Stimulated activated CD8-positive, alpha-beta memory T cell treated with anti-CD3 and anti-CD28 coated beads, Interleukin-2, amount 100 ng/mL, for 48 hours (primary cell): ENCODE results near the gene TNXB.
"Not testable (repeated sequence)": the region's sequence is repeated elsewhere in the genome, so short reads cannot be mapped to it uniquely, and the experiment has no call there.

Source experiments
- DNase-seq, 2 donors: peaks; one replicate each; pipeline ENCODE4 v3.0.0-alpha.2; 2020; ENCODE audit warnings: low read depth in 2 of 2

The TNXB gene

DNA sequence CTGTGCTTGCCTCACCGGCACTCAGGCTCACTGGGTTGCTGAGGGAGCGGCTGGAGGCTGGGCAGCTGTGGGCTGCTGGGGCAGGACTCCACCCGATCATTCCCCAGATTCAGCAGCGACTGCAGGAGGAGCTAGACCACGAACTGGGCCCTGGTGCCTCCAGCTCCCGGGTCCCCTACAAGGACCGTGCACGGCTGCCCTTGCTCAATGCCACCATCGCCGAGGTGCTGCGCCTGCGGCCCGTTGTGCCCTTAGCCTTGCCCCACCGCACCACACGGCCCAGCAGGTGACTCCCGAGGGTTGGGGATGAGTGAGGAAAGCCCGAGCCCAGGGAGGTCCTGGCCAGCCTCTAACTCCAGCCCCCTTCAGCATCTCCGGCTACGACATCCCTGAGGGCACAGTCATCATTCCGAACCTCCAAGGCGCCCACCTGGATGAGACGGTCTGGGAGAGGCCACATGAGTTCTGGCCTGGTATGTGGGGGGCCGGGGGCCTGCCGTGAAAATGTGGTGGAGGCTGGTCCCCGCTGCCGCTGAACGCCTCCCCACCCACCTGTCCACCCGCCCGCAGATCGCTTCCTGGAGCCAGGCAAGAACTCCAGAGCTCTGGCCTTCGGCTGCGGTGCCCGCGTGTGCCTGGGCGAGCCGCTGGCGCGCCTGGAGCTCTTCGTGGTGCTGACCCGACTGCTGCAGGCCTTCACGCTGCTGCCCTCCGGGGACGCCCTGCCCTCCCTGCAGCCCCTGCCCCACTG lies 68.7 kb downstream of the TNXB start:
- DNase-seq, result not testable (repeated sequence)

DNA sequence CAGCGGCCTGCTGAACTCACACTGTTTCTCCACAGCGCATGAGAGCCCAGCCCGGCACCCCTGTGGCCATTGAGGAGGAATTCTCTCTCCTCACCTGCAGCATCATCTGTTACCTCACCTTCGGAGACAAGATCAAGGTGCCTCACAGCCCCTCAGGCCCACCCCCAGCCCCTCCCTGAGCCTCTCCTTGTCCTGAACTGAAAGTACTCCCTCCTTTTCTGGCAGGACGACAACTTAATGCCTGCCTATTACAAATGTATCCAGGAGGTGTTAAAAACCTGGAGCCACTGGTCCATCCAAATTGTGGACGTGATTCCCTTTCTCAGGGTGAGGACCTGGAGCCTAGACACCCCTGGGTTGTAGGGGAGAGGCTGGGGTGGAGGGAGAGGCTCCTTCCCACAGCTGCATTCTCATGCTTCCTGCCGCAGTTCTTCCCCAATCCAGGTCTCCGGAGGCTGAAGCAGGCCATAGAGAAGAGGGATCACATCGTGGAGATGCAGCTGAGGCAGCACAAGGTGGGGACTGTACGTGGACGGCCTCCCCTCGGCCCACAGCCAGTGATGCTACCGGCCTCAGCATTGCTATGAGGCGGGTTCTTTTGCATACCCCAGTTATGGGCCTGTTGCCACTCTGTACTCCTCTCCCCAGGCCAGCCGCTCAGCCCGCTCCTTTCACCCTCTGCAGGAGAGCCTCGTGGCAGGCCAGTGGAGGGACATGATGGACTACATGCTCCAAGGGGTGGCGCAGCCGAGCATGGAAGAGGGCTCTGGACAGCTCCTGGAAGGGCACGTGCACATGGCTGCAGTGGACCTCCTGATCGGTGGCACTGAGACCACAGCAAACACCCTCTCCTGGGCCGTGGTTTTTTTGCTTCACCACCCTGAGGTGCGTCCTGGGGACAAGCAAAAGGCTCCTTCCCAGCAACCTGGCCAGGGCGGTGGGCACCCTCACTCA lies 69.5 kb downstream of the TNXB start:
- DNase-seq, result not testable (repeated sequence)

DNA sequence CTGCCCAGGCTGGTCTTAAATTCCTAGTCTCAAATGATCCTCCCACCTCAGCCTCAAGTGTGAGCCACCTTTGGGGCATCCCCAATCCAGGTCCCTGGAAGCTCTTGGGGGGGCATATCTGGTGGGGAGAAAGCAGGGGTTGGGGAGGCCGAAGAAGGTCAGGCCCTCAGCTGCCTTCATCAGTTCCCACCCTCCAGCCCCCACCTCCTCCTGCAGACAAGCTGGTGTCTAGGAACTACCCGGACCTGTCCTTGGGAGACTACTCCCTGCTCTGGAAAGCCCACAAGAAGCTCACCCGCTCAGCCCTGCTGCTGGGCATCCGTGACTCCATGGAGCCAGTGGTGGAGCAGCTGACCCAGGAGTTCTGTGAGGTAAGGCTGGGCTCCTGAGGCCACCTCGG lies 70.3 kb downstream of the TNXB start:
- DNase-seq, result not testable (repeated sequence)

DNA sequence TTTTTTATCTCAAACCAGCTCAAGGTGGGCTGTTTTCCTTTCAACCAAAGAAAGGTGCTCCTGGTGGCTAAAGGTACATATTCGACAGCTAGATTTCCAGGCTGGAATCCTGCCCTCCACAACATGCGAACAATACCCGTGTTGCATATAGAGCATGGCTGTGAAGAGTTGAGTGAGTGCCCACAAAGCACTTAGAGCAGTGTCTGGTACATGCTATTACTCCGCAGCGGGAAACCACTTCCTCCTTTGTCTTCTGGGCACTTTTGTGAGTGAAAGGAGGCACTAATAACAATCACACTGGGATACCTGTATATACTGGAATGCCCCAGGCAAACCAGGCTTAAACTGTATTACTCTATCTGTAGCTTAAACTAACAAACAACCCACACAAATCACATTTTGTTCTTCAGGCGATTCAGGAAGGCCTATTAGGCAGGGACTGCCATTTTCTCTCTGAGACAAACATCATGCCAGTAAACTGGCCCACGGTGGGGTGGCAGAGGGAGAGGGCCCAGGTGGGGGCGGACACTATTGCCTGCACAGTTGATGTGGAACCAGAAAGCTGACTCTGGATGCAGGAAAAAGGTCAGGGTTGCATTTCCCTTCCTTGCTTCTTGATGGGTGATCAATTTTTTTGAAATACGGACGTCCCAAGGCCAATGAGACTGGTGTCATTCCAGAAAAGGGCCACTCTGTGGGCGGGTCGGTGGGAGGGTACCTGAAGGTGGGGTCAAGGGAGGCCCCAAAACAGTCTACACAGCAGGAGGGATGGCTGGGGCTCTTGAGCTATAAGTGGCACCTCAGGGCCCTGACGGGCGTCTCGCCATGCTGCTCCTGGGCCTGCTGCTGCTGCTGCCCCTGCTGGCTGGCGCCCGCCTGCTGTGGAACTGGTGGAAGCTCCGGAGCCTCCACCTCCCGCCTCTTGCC lies 71.3 kb downstream of the TNXB start, which contains the start of gene CYP21A2:
Gene CYP21A2 (plus strand): TSS at position 818 of the 927 bp plus-strand sequence. CDS start 8 bp downstream, at position 826.
- DNase-seq, result not testable (repeated sequence)

DNA sequence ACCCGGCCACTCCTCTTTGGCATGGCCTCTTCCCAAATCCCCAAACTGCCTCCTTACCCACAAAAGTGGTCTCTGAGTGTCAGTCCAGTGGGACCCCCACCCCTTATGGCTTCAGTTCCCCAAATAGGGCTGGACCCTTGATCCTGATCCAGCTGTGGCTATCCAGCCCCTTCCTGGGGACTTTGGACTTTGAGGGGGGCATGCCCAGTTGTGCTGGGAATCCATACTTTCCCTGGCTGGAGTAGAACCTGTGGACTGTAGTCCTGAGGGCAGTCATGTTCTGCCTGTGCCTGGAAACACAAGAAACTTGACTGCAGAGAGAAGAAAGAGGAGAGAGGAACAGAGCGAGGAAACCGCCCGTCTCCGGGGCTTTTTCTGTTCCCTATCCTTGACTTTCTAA lies 72.0 kb downstream of the TNXB start:
- not testable (repeated sequence) for DNase-seq

DNA sequence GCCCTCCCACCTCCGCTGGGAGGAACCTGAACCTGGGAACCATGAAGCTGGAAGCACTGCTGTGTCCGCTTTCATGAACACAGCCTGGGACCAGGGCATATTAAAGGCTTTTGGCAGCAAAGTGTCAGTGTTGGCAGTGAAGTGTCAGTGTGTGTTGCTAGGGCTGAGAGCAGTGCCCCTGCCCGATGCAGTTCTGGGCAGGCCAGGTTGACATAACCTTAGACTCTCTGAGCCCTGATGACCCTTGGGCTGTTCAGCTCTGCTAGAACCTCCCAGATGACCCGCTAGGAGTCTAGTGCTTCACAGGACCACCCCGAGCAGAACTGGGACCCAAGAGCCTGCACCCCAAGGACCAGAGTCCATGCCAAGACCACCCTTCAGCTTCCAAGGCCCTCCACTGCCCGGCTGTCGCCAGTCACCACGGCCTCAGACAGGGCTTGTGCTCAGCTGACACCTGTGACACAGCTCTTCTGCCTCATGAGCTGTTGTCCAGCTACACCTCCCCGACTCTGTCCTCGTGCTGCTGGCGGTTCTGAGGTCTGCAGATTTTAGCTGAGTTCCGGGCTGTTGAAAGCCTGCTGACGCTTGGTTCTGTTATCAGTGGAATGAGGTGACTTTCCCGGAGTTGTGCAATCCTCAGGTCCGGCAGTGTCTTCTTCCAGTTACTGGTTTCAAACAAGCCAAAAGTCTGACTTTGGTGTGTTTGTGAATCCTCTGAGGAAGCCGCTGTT lies 73.7 kb downstream of the TNXB start:
- DNase-seq, result not testable (repeated sequence)

DNA sequence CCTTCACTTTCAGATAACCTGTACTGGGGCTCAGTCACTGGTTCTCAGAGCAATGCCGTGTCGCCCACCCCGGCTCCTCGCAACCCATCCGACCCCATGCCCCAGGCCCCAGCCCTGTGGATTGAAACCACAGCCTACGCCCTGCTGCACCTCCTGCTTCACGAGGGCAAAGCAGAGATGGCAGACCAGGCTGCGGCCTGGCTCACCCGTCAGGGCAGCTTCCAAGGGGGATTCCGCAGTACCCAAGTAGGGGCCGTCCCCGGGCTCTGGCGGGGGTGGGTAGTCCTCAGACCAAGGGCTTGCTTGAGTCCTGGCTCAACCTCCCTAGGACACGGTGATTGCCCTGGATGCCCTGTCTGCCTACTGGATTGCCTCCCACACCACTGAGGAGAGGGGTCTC lies 79.6 kb downstream of the TNXB start:
- not testable (repeated sequence) for DNase-seq

DNA sequence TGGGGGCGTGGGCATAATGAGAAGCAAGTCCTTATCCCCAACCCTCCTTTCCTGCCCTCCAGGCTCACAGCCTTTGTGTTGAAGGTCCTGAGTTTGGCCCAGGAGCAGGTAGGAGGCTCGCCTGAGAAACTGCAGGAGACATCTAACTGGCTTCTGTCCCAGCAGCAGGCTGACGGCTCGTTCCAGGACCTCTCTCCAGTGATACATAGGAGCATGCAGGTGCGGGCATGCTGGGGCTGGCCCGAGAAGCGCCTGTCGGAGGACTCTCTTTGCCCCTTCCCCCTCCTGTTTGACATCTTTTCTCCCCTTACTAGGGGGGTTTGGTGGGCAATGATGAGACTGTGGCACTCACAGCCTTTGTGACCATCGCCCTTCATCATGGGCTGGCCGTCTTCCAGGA lies 80.5 kb downstream of the TNXB start:
- DNase-seq, result not testable (repeated sequence)

DNA sequence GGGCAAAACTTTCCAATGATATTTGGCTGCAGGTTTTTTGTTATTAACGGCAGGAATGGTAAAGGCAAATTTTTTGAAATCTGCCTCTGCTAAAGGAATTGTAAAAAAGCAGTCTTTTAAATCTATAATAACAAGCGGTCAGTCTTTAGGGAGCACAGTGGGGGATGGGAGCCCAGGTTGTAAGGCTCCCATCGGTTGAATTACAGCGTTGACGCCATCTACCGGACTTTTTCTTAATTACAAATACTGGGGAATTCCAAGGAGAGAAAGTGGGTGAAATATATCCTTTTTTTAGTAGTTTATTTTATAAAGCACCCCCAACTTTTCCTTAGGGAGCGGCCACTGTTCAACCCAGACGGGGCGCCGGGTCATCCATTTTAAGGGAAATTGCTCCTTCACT lies 87.0 kb downstream of the TNXB start:
- not testable (repeated sequence) for DNase-seq

DNA sequence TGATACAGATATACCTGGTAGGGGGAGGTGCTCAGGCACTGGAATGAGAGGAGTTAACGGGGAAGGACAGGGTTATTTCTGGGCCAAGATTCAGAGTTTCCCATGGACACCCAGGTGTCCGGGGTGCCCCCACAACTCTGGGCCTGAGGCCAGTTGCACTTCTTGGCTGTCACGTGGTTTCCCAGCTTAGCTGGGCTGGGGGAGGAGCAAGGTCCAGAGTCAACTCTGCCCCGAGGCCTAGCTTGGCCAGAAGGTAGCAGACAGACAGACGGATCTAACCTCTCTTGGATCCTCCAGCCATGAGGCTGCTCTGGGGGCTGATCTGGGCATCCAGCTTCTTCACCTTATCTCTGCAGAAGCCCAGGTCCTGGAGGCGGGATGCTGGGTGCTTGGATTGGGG lies 94.6 kb downstream of the TNXB start, which contains the start of gene C4B:
Gene C4B (plus strand): TSS at position 249 of the 400 bp plus-strand sequence. CDS start 51 bp downstream, at position 300.
- not testable (repeated sequence) for DNase-seq

DNA sequence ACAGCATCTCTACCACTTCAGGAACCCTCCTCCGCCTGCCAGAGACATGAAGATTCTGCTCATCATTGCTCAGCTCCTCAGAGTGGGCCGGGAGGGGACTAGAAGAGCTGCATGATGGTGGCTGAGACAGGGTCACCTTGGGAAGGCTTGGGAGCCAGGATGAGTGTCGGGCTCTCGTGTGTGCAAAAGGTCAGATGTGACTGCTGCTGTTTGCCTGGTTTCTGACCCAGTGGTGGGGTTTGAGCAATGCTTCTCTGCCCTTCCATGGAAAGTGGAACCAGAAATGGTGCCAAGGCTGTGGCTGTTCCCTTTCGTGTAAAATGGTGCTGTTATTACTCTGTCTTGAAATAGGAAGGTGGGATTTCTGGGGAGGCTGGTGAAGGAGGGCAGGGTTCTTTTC lies 95.4 kb downstream of the TNXB start:
- not testable (repeated sequence) for DNase-seq

DNA sequence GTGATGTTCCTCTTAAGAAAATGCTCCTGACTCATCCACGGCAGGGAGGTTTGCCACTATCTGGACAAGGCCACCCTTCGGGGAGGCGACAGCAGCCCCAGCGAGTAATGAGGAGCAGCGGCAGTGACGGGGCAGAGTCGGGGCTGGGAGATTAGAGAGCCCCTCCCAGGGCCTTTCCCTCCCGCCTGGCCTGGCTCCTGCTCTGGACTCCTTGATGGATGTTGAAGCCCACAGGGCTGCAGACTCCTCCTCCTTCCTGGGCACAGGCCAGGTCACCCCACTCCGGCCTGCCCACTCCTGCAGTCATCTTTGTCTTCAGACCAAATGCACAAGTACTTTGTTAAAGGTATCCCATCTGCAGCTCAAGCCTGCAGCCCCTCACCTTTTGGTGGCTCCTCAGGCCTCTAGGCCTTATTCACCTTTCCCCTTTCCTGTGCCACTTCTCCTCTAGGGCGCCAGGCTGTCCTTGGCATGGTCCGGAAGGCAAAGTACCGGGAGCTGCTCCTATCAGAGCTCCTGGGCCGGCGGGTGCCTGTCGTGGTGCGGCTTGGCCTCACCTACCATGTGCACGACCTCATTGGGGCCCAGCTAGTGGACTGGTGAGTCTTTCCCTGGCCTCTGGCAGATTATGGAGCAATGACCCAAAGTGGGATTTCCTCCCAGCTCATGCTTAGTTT lies 96.1 kb downstream of the TNXB start:
- DNase-seq, result not testable (repeated sequence)

DNA sequence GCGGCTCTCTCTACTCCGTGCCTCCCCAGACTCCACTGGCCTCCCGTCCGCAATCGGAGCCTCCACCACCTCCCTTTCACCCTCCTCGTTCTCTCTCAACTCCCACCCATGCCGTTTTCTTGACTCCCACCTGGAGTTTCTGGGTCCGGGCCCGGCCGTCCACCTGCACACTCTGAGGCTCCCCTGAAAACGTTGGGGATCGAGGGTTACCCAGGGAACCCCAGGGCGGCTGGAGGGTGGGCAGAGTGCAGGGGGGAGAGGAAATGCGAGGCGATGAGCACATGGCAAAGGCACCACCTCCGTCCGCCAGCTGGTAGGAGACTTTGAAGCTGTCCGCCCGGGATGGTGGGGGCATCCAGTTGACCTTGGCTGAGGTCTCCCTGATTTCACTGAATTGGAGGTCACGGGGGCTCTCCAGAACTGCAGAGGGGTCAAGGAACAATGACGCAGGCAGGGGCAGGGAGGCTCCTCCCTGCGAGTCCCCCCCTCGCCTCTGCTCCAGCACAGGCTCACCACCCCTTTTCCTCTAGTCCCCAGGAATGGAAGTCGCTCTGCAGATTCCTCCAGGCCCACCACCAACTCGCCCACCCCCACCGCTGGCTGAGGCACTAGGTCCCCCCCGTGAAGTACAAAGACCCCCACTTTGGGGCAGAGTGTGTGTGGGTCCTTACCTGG lies 98.1 kb downstream of the TNXB start:
- DNase-seq, result not testable (repeated sequence)

DNA sequence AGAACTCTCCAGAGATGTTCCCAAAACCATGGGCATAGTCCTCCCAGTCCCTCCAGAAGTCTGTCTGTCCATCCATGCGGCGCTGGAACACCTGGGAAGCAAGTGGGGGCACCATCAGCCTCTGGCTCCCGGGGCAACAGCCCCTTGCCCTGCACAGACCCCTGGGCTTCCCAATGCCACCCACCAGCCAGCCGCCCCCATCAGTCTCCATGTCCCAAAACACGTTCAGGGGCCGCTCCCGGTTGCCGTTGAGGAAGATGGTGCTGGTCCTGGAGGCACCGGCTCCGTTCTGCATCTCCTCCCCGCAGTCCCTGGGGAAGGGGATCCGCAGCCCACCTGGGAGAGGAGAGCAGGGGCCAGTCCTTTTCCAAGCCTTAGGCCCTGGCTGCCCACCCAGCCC lies 99.6 kb downstream of the TNXB start:
- DNase-seq, result not testable (repeated sequence)

DNA sequence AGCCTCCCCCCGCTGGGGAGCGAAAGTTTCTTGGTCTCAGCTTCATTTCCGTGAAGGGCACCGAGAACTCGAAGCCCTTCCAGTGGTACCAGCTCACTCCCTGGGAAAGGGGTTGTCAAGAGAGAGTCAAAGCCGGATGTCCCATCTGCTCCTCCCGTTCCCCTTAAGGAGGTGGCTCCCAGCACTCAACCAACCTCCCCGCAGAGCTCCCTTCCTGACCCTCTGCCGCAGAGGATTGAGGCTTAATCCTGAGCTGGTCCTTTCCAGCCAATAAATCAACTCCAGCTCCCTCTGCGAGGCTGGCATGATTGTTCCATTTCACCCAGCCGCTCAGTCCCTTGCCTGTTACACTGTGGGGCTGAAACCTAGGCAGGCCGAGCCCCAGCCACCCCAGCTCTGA lies 100.5 kb downstream of the TNXB start:
- DNase-seq, result not testable (repeated sequence)

DNA sequence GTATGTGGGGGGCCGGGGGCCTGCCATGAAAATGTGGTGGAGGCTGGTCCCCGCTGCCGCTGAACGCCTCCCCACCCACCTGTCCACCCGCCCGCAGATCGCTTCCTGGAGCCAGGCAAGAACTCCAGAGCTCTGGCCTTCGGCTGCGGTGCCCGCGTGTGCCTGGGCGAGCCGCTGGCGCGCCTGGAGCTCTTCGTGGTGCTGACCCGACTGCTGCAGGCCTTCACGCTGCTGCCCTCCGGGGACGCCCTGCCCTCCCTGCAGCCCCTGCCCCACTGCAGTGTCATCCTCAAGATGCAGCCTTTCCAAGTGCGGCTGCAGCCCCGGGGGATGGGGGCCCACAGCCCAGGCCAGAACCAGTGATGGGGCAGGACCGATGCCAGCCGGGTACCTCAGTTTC lies 101.1 kb downstream of the TNXB start:
- not testable (repeated sequence) for DNase-seq

DNA sequence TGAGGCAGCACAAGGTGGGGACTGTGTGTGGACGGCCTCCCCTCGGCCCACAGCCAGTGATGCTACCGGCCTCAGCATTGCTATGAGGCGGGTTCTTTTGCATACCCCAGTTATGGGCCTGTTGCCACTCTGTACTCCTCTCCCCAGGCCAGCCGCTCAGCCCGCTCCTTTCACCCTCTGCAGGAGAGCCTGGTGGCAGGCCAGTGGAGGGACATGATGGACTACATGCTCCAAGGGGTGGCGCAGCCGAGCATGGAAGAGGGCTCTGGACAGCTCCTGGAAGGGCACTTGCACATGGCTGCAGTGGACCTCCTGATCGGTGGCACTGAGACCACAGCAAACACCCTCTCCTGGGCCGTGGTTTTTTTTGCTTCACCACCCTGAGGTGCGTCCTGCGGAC lies 102.1 kb downstream of the TNXB start:
- not testable (repeated sequence) for DNase-seq

DNA sequence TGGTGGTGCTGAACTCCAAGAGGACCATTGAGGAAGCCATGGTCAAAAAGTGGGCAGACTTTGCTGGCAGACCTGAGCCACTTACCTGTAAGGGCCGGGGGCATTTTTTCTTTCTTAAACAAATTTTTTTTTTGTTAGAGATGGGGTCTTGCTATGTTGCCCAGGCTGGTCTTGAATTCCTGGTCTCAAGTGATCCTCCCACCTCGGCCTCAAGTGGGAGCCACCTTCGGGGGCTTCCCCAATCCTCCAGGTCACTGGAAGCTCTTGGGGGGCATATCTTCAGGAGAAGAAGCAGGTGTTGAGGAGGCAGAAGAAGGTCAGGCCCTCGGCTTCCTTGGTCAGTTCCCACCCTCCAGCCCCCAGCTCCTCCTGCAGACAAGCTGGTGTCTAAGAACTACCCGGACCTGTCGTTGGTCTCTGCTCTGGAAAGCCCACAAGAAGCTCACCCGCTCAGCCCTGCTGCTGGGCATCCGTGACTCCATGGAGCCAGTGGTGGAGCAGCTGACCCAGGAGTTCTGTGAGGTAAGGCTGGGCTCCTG lies 103.1 kb downstream of the TNXB start:
- DNase-seq, result not testable (repeated sequence)

DNA sequence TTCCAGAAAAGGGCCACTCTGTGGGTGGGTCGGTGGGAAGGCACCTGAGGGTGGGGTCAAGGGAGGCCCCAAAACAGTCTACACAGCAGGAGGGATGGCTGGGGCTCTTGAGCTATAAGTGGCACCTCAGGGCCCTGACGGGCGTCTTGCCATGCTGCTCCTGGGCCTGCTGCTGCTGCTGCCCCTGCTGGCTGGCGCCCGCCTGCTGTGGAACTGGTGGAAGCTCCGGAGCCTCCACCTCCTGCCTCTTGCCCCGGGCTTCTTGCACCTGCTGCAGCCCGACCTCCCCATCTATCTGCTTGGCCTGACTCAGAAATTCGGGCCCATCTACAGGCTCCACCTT lies 103.6 kb downstream of the TNXB start:
- DNase-seq, result not testable (repeated sequence)
